WI38 (cell line): Measurements from ENCODE around the gene HCFC1.

Experiments used
- H3K4me3 ChIP-seq: 2 replicates; pipeline ENCODE4 v1.5.1; 2011; ENCODE audit warnings: low read depth, mild to moderate bottlenecking, control low read depth, low read length
- TF ChIP-seq, protein P1 (sequence below): IDR thresholded peaks from 2 replicates; pipeline ENCODE4 v1.5.1; 2012; ENCODE audit warnings: low read depth, mild to moderate bottlenecking, control low read depth, low read length

HCFC1 gene

DNA sequence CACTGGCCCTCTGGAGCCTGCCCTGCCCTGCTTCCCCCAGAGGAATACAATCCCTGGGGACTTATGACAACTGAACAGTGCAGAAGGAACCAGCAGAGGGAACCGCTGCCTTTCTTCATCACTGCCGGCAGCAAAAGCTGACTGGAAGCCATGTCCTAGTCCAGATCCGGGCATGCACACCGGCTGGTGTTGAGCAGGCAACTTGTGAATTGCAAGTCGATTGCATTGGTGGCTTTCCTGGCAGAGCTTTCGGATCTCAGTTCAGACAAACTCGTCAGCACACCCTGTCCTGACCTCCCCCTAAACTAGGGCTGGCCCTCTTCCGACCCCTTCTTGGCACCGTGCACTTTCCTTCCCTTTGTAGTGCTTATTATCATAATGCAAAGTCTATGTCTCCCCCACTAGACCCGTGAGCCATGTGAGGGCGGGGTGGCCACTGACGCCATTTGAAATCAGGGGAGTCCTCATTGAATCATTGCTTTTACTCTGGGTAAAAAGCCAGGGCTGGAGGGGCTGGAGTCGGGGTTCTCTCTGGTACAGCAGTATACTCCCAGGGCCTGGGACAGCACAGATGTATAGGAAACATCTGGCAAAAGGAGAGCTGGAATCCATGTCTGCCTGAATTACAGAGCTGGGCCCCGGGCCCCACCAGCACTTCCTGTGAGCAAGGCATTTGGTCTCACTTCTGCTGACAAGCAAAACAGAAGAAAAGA lies 47.3 kb downstream of the HCFC1 start:
- H3K4me3 ChIP-seq = no peak overlapping the region
- TF ChIP-seq, protein P1, sequence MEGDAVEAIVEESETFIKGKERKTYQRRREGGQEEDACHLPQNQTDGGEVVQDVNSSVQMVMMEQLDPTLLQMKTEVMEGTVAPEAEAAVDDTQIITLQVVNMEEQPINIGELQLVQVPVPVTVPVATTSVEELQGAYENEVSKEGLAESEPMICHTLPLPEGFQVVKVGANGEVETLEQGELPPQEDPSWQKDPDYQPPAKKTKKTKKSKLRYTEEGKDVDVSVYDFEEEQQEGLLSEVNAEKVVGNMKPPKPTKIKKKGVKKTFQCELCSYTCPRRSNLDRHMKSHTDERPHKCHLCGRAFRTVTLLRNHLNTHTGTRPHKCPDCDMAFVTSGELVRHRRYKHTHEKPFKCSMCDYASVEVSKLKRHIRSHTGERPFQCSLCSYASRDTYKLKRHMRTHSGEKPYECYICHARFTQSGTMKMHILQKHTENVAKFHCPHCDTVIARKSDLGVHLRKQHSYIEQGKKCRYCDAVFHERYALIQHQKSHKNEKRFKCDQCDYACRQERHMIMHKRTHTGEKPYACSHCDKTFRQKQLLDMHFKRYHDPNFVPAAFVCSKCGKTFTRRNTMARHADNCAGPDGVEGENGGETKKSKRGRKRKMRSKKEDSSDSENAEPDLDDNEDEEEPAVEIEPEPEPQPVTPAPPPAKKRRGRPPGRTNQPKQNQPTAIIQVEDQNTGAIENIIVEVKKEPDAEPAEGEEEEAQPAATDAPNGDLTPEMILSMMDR = peak; percentile 16; the same call in 1 of the 2 replicates

DNA sequence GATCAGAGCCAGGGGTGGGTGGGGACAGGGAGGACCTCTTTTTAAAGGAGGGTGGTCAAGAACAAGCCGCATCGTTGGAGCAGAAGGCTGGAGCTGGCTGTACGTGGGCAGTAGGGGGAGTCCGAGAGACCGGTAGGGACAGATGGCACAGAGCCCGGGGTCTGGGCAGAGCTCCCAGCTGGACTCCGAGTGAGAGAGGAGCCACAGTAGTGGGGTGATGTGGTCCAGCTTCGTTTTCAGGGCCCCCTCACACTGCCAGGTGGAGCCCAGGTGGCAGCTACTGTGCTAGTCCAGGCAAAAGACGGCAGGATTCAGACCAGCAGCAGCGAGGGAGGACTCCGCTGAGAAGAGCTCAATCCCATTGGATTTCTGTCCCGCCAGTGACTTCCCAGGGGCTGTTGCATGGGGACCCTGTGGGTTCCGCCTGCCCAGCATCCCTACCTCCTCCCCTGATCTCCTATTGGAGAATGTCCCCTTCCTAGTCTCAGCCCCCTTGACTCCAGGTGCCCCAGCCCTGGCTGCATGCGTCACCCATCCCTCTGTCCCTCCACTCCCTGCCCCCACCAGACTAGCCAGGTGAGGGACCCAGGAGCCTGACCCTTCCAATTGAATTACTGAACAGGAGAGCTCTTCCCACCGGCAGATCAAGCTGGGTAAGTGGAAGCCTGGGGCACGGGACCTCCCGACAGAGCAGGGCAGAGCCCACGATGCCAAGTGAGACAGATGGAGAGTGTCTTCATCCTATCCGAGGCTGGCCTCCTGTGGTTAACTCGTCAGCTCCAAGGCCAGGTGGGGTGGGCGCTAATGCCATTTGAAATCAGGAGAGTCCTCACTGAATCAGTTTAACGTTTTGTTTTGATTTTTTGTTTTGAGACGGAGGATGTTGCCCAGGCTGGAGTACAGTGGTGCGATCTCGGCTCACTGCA lies 48.4 kb downstream of the HCFC1 start:
- TF ChIP-seq, protein P1 = peak; percentile 56

DNA sequence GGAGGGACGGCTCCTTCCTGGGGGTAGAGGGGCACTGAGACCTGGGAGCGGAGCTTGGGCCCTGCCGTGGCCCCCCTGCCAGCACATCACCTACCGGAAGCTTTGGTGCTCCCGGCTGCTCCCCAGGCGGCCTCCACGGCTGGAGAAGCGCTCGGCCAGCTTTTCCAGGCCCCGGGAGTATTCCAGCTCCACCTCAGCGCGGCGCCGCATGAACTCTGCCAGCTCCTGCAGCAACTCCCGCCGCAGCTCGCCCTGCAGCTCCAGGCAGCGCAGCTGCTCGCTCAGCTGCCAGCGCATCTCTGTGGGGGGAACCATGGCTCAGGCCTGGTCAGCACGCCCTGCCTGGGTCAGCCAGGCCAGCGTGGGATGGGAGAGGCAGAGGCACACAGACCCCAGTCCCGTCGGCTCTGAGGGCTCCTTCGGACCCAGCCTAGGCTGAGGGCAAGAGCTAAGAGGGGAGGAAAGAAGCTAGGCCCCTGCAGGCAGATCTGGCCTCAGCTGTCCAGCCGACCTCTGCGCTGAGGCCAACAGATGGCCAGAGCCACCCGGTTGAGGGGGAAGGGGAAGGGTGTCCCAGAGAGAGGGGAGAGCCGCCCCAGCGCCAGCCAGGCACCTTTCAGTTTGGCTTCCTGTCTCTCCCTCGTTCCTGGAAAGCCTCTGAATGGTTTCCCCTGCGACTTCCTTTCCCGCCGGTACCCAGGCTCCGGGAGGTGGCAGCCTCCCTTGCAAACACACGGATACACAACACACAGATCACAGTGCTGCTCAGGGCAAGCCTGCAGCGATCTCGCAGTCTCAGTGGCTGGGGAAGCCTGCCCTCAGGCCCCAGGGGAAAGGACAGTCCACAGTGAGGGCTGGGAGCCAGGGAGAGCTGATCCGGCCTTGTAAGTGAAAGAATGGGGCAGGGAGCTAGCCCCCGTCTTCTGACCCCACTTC lies 49.8 kb downstream of the HCFC1 start:
- no peak overlapping the region for H3K4me3 ChIP-seq
- TF ChIP-seq, protein P1 = no peak

More for the DNA sequence above, 48.4 kb downstream of the HCFC1 start:
- no peak overlapping the region for H3K4me3 ChIP-seq

DNA sequence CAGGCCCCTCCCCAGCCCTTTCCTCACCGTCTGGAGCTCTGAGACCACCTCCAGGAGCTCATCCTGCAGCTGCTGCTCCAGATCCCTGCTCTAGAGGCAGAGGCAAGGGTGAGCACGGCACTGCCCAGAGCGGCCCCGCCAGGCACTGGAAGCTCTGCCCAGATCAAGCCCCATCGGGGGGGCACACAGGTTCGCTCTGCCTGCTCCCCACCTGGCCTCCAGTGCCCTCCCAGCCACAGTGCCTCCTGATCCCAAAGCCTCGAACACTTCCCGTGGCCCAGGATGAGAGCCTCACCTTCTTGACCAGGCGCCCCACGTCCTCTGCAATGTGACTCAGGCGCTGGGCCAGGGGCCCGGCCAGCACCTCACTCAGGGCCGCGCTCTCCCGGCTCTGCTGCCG lies 50.5 kb downstream of the HCFC1 start:
- TF ChIP-seq, protein P1 = no peak
- no peak overlapping the region for H3K4me3 ChIP-seq

DNA sequence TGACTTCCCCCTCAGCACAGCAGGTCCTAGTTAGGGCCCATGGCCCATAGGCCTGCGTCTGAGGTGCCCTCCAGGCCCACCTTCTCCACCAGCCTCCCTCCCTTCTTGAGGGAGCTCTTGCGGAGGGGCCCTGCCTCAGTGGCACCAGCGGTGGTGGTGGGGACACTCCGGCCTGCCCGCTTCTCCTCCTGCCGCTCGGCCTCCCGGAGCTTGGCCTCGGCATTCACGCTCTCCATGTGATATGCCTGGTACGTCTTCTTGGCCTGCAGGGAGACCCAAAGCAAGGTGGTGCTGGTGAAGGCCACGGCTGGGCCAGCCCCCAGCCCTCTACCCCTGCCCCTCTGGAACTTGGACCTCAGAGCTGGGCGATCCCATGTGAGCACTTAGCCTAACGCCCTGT lies 51.1 kb downstream of the HCFC1 start:
- TF ChIP-seq, protein P1 = no peak
- H3K4me3 ChIP-seq = no peak overlapping the region

DNA sequence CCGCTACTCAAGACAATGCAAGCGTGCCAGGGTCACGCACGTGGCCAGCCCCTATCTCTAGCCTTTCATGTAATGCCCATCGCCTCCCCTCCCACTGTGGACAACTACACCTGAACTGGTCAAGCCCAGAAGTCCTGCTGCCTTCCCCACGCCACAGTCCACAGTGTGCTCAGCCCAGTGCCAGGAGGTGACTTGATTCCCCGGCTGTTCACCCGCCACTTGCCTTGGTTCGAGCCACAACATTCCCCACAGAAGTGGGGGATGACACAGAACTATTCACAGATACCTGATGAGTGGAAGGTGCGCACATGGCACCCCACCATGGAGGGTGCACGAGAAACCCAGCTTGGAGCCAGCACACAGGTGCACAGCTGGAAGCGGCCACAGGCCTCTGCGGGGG lies 52.3 kb downstream of the HCFC1 start:
- TF ChIP-seq, protein P1 = no peak
- H3K4me3 ChIP-seq = no peak overlapping the region
